ENCODE measurements around the gene TNFAIP6.
"Not testable (repeated sequence)": the region's sequence is repeated elsewhere in the genome, so short reads cannot be mapped to it uniquely, and the experiment has no call there.

TNFAIP6 gene, protein sequence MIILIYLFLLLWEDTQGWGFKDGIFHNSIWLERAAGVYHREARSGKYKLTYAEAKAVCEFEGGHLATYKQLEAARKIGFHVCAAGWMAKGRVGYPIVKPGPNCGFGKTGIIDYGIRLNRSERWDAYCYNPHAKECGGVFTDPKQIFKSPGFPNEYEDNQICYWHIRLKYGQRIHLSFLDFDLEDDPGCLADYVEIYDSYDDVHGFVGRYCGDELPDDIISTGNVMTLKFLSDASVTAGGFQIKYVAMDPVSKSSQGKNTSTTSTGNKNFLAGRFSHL

GRCh38 chr2:151357359-151357758 lies at the start of gene TNFAIP6:
TNFAIP6 (plus strand) TSS chr2:151357592; CDS start chr2:151357667, 75 bp downstream.
- peak in 2 of 58 donors; percentile 3 to 42 for DNase-seq

DNA sequence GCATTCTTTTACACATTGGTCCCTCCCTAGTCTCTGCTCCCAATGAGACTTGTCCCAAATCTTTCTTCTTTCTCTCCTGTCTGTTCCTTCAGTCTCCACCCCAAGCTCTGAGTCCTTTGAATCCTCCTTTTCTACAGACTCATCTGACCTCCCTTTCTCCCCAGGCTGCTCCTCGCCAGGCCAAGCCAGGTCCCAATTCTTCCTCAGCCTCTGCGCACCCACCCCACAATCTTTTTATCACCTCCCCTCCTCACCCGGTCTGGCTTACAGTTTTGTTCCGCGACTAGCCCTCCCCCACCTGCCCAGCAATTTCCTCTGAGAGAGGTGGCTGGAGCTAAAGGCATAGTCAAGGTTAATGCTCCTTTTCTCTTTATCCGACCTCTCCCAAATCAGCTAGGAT lies 47.1 kb upstream of the TNFAIP6 start:
- not testable (repeated sequence) for DNase-seq

- DNase-seq, result not testable (repeated sequence)
These were observed 45.0 kb upstream of the TNFAIP6 start for GRCh38 chr2:151312440-151312839.

GRCh38 chr2:151315381-151315903 lies 42.0 kb upstream of the TNFAIP6 start:
- peak in 52 of 58 donors; percentile 6 to 84 (median 46) for DNase-seq

DNA sequence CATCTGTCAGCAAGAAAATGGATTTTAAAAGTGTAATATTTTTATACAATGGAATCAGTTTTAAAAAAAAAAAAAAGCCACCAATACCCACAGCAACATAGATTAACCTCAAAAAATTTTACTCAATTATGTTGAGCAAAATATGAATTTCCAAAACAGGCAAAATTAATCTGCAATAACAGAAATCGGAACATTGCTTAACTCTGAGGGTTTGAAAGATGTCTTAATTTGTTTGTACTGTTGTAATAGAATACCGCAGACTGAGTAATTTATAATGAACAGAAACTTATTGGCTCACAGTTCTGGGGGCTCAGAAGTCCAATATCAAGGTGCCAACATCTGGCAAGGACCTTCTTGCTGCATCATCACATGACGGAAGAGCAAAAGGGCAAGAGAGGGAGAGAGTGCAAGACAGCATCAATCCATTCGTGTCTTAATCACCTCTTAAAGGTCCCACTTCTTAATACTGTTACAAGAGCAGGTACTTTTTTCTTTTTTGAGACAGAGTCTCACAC lies 31.8 kb upstream of the TNFAIP6 start:
- no peak for DNase-seq

DNA sequence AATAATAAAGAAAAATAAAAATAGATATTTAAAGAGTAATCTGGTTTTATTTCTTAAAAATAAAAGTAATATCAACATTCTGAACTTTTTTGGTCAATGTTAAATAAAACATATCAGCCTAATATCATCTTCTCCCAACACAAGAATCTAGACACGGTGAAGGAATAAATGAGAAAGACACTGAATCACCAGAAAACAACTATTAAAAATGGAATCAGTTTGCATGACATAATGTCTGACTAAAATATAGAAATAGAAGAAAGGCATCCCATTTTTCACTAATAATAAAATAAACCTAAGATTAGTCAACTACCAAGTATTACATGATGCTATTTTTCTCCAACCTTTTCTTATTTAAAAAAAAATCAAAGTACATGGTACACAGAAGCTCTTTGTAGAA lies 30.8 kb upstream of the TNFAIP6 start:
- DNase-seq, result no peak

- DNase-seq, result no peak
These were observed 27.4 kb upstream of the TNFAIP6 start for GRCh38 chr2:151329998-151330397.

DNA sequence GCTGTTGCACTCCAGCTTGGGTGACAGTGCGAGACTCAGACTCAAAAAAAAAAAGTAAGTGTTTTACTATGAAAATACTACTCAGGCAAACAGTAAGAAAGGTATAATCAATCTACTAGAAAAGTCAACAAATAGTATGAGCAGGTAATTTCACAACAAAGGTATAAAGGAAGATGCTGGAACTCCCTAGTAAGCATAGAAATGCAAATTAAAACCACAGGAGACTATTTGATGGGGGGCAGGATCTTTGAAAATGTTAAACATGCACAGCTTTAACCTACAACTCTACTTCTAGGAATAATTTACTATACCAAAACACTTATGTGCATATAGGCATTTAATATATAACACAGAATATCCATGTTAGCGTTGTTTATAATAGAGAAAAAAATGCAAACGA lies 24.3 kb upstream of the TNFAIP6 start:
- no peak for DNase-seq

DNA sequence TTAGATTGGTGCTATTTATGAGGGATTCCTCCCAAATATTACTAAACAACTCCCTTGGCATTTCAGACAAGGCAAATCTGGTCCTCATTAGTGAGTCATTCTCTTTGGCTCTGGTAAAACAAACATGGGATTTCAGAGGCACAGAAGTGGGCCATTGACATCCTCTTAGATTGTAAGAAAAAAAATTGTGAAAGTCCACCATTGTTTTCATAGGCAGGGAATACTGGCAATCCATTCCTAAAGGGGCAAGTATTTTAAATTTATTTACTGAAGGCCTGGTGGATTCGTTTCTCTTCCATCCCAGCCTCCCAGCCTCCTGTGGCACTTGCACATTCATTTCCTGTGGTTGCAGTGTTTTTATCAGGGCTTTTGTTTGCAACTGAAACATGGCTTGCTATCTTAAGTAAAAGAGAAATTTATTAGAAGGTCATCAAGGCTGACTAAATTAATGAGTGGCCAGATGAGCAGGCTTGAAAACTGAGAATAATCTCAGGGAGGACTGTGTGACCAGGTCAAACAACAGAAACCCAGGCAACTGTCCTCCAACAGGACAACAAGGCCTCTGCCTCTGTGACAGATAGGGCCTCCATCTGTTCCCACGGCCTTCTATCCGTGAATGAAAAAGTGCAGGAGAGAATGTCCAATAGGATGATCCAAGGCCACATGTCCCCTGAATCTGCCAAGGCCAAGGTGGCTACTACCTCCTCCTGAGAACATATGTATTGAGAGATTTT lies 23.1 kb upstream of the TNFAIP6 start:
- DNase-seq, result no peak

DNA sequence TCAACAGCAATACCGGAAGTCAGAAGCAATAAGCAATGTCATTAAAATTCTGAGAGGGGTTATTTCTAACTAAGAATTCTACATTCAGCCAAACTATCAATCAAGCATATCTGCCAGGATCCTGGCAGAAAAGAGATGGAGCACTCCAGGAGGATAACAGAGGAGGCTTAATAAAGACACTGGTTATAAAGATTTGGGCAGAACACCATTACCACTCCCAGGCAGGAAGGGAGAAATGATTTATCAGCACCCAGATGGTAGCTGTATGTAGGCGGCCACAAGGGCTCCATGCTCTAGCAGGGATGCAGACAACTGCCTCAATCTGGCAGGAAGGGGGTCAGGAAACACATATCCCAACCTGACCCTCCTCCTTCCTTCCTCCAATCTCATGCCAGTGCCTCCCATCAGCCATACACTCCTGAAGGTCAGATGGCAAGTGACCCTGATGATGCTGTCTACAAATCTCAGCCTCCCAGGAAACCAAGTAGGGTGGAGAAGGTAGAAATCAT lies 20.5 kb upstream of the TNFAIP6 start:
- DNase-seq, result no peak

DNA sequence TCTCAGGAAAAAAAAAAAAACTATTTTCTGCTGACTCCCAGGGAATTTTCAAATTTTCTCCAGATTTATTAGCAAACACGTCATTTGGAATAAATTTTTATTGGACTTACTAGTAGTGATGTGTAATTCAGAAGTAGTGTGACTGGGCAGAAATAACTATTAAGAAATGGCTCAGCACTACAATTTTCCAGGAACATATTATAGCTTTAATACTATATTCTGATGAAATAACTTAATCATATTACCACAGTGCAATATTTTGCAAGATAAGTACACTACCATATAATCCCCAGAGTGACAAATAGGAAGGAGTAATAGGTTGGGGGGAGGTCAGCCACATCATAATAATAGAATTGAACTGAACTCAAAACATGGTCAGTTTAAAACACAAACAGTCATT lies 19.7 kb upstream of the TNFAIP6 start:
- DNase-seq, result no peak

DNA sequence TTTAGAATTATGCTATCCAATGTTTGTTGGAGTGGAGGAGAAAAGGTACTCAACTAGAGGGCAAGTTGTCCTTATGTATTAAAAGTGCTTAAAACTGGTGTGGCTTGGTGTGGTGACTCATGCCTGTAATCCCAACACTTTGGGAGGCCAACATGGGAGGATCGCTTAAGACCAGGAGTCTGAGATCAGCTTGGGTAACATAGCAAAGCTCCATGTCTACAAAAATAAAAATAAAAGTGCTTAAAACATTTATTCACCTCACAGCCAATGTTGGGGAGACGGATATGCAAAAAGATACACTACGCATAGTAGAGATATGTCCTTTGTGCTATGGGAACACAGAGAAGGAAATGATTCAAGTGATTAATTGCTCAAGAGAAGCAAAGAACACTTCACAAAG lies 19.3 kb upstream of the TNFAIP6 start:
- DNase-seq, result no peak

GRCh38 chr2:151343073-151343472 lies 14.3 kb upstream of the TNFAIP6 start:
- DNase-seq, result no peak

GRCh38 chr2:151344191-151344590 lies 13.2 kb upstream of the TNFAIP6 start:
- DNase-seq, result not testable (repeated sequence)

DNA sequence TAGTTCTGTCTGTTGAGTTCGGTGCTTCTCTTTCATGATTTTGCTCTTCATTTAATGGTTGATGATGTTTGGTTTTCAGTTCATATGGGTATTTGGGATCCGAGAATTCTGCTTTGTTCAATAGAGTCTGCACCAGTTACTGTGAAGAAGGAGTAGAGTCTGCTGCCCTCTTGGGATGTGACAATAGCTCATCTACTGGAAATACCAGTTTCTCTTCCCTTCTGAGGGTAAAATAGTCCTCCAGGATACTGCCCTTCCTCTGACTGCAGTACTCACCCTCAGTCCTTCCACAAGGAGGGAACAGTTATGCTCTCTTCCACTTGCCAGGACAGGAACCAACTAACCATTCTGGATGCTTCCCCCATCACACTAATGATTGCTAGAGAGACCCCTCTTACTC lies 12.5 kb upstream of the TNFAIP6 start:
- no peak for DNase-seq

- no peak for DNase-seq
These were observed 10.1 kb upstream of the TNFAIP6 start for GRCh38 chr2:151347294-151347693.

DNA sequence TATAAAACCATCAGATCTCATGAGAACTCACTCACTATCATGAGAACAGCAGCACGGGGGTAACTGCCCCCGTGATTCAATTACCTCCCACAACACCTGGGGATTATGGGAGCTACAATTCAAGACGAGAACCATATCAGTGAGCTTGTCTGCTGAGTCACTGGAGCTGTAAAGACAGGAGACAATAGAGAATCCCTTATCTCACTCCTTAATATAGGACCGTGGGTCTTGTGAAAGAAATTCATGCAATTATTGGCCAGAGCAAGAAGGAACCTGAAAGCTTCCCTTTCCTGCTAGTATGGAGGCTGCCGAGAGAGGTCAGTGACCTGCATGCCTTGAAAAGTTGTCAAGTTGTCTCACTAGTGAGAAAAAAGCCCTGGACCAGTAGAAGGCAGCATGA lies 9.5 kb upstream of the TNFAIP6 start:
- no peak for DNase-seq

DNA sequence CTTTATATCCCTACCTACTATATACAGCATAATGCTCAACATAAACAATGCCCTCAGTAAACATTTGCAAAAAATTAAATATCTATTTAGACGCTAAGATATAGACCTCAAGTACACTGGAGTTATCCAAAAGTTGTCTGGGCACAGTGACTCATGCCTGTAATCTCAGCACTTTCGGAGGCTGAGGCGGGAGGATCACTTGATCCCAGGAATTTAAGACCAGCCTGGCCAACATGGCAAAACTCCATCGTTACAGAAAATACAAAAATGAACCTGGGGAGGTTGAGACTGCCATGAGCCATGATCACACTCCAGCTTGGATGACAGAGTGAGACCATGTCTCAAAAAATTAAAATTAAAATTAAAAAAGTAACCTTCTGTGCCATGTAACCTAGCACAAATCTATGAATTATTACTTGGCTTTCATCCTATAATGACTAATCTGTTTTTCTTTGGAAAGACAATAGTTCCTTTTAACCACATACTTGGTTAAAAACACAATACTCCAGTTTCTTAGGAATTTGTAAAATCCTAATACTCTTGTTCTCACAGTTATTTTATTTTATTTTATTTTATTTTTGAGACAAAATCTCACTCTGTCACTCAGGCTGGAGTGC lies 6.7 kb upstream of the TNFAIP6 start:
- no peak for DNase-seq

DNA sequence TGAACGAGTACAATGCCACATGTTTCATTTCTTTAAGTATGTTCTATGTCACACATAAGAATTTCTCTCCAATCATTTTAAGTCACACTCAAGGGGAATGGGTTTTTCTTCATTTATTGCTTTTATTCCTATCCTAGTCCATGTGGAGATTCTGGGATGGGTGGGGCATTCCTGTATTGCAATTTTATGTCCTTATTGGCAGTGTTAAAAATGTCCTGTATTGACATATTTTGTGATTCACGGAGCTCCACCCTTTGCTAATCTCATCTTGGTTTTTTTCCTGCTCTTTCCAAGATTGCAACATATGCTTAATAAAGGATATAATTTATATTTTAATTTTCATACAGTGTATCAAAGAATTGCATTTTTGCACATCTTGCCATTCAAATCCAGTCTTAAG lies 3.4 kb upstream of the TNFAIP6 start:
- no peak for DNase-seq

DNA sequence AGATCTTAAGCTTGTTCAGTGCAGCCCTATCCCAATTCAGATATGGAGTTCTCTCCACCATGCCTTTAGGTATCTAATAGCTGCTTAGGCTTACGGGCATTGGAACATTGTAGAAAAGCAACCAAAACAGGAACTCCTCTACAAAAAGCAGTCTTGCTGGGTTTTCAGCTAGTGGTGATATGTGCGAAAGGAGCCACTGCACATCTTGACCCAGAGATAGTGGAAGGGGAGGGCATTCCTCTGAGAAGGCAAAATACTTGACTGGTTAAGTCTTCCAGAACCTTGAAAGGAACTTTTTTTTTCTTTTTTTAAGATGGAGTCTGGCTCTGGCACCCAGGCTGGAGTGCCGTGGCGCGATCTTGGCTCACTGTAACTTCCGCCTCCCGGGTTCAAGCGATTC lies 2.6 kb upstream of the TNFAIP6 start:
- no peak for DNase-seq

- DNase-seq, result no peak
These were observed 976 bp downstream of the TNFAIP6 start for GRCh38 chr2:151358166-151358970.
